ENCODE measurements around the gene CNOT8.
A peak's percentile ranks its signal among the peaks of the same experiment; 100 is the strongest.

Gene CNOT8

DNA sequence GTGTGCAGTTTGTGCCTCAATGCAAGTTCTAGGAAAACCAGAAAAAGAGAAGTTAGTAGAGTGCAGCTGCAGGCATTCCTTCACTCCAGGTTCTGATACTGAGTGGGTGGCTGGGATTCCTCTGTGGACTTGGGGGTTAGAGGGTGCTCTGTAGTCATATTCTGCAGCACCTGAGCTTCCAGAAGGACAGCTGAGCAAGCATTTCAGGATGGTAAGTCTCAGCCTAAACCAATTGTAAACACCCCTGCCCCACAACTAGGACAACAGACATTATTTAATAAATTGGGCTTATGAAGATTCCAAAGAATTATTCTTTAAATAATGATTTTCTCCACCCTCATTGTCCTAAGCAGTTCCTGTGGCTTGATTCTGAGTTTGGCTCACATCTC lies 17.2 kb upstream of the CNOT8 start:
- H3K4me1 ChIP-seq (ENCODE audit: insufficient read depth, low read length): no peaks in the 10 kb centered on the region
- H3K9me3 ChIP-seq (ENCODE audit: low read length): no peaks in the 10 kb centered on the region
- H3K4me3 ChIP-seq (ENCODE audit: low read length): no peak overlapping the region
- no peaks in the 10 kb centered on the region for H3K36me3 ChIP-seq (ENCODE audit: insufficient read depth, low read length)
- H2AFZ ChIP-seq (ENCODE audit: low read depth, low read length): no peak overlapping the region
- no peaks in the 10 kb centered on the region for H3K27me3 ChIP-seq (ENCODE audit: insufficient read depth, low read length)

DNA sequence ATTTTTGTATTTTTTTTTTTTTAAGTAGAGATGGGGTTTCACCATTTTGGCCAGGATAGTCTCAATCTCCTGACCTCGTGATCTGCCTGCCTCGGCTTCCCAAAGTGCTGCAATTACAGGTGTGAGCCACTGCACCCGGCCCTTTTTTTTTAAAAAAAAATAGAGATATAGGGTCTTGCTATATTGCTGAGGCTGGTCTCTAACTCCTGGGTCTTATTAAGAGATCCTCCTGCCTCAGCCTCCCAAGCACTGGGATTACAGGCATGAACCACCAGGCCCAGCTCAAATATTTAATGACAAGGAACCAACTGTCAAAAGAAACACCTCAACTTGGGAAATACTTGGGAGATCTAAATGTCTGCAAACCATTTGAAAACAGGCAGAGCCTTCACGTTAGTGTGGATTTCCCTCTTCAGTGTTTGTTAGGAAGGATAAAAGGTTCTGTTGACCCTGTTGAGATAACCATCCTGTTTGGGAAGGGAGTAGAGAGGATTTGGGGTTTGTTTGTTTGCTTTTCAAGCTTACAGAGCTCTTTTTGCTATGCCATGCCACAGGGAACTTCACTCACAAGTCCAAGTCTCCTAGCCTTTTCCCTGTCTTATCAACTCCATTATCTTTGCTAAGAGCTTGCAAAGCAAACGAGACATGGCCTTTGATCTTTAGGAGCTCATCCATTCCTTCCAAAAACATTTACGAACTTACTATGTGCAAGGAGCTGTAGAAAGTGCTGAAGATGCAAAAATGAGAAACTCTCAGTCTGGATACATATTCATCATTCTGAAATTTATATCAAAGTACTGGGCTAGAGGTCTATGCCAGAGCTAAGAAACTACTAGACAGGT lies 15.5 kb upstream of the CNOT8 start:
- H3K9me3 ChIP-seq (ENCODE audit: low read length): no peaks in the 10 kb centered on the region
- no peaks in the 10 kb centered on the region for H3K4me1 ChIP-seq (ENCODE audit: insufficient read depth, low read length)
- no peak overlapping the region for H3K4me3 ChIP-seq (ENCODE audit: low read length)
- H3K36me3 ChIP-seq (ENCODE audit: insufficient read depth, low read length): no peaks in the 10 kb centered on the region
- no peaks in the 10 kb centered on the region for H3K27me3 ChIP-seq (ENCODE audit: insufficient read depth, low read length)
- H2AFZ ChIP-seq (ENCODE audit: low read depth, low read length): no peak overlapping the region

DNA sequence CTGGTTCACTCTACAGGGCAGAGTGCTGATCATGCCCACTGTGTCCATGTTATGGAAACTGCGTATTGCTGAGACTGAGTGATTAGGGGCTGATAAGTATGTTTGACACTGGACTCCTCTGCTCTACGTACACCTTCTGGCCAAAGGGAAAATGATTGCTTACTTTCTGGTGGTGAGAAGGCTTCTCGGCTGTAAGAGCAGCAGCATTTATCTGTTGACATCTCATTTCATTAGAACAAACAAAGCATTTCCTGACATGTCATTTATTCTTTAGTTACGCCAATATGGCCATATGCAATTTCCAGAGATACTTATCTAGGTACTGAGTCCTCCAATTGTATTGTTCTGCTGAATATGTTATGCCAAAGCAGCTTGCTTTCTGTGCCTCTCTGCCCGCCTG lies 13.6 kb upstream of the CNOT8 start:
- H3K4me3 ChIP-seq (ENCODE audit: low read length): no peak overlapping the region
- no peaks in the 10 kb centered on the region for H3K9me3 ChIP-seq (ENCODE audit: low read length)
- H3K36me3 ChIP-seq (ENCODE audit: insufficient read depth, low read length): no peaks in the 10 kb centered on the region
- H3K27me3 ChIP-seq (ENCODE audit: insufficient read depth, low read length): no peaks in the 10 kb centered on the region
- H3K4me1 ChIP-seq (ENCODE audit: insufficient read depth, low read length): no peaks in the 10 kb centered on the region
- no peak overlapping the region for H2AFZ ChIP-seq (ENCODE audit: low read depth, low read length)

DNA sequence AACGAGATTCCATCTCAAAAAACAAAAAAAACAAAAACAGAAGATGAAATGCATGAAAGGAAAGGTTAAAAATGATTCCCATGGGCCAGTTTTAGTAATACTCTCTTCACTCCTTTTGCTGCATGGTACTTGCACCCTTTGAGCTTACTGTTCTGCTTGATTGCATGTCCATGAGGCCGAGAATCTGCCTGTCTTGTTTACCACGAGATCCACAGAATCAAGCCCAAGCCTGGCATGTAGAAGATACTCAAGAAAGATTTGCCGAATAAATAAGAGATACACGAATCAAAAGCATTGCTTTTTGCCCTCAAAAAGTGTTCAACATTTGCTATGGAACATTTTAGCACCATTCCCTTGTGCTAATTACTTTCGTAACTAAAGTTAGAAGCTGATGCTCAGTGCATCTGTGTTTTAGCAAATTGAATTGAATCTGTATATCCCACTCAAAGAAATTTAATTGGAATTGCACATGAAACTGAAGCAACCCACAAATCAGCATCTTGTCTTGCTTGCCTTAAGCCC lies 9.1 kb upstream of the CNOT8 start:
- Histone ChIP-seq H3K9me3 (ENCODE audit: low read length) (no peaks in the 10 kb centered on the region), H3K4me3 (ENCODE audit: low read length) (peak overlapping the region; percentile 45), H2AFZ (ENCODE audit: low read depth, low read length) (no peak overlapping the region), H3K36me3 (ENCODE audit: insufficient read depth, low read length) (no peaks in the 10 kb centered on the region), H3K27me3 (ENCODE audit: insufficient read depth, low read length) (no peaks in the 10 kb centered on the region), H3K4me1 (ENCODE audit: insufficient read depth, low read length) (peaks cover 14% of the 10 kb centered on the region)

DNA sequence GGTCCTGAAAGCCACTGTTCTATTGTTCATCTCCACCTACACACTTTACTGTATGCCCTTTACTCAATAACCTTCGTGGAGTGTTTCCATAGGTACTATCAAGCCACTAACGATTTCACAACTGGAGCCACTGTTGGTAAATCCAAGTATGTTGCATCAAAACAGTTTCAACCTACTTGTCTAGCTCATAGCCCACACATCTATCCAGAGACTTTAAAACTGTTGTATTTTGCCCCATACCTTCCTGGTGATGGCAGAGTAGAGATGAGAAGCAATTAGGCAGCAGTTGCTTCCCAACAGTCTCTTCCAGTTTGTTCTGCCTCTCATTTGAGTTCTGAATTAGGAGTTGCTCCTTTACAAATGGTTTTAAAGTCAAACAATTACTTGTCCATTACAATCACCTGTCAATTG lies 8.6 kb upstream of the CNOT8 start:
- Histone ChIP-seq H3K9me3 (ENCODE audit: low read length) (no peaks in the 10 kb centered on the region), H3K4me1 (ENCODE audit: insufficient read depth, low read length) (peaks cover 14% of the 10 kb centered on the region), H3K4me3 (ENCODE audit: low read length) (peak overlapping the region; percentile 45), H2AFZ (ENCODE audit: low read depth, low read length) (no peak overlapping the region), H3K36me3 (ENCODE audit: insufficient read depth, low read length) (no peaks in the 10 kb centered on the region), H3K27me3 (ENCODE audit: insufficient read depth, low read length) (no peaks in the 10 kb centered on the region)

DNA sequence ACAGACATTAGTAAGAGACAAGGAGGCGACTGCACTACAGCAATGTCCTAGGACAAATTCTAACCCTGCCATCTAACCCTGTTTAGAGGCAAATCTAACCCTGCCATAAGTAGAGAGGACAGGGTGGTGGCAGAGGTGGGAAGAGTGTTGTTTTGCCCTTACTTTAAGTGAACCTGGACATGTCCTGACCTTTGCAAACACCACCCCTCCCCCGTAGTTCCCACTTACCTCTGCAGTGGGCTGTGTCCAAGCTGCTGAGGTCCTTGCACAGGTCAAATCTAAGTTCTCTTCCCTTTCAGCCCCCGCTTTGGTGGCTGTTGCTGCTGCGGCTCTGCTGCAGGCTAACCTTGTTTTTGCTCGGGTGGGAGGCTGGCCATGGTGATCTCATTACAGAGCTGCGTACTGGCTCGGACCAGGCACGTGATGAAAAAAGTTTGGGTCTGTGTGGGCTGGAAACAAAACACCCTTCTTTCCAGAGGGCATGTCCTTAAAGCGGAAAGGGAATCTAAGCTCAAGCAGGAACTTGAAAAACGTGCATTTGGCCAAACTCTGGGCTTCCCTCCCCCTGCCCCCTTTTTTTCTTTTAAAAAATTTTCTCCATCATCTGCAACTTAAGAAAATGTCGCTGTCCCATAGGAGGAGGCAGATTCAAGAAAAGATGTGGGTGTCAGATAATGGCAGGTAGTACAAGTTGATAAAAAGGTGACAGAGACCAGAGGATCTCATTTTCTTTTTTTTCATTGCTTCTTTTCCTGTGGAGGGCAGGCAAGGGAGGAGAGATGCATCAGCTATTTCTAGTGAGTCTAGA lies 8.0 kb upstream of the CNOT8 start, which contains the start of gene FAXDC2:
Gene FAXDC2, minus strand, starts transcription at position 349 of the 808 bp plus-strand sequence. CDS start 12,425 bp downstream, outside the sequence.
- H3K27me3 ChIP-seq (ENCODE audit: insufficient read depth, low read length): no peaks in the 10 kb centered on the region
- H2AFZ ChIP-seq (ENCODE audit: low read depth, low read length): peak within 1 kb of the TSS; percentile 59
- peak within 1 kb of the TSS; percentile 45 for H3K4me3 ChIP-seq (ENCODE audit: low read length)
- no peaks in the 10 kb centered on the region for H3K36me3 ChIP-seq (ENCODE audit: insufficient read depth, low read length)
- peaks cover 14% of the 10 kb centered on the region for H3K4me1 ChIP-seq (ENCODE audit: insufficient read depth, low read length)
- H3K9me3 ChIP-seq (ENCODE audit: low read length): no peaks in the 10 kb centered on the region

DNA sequence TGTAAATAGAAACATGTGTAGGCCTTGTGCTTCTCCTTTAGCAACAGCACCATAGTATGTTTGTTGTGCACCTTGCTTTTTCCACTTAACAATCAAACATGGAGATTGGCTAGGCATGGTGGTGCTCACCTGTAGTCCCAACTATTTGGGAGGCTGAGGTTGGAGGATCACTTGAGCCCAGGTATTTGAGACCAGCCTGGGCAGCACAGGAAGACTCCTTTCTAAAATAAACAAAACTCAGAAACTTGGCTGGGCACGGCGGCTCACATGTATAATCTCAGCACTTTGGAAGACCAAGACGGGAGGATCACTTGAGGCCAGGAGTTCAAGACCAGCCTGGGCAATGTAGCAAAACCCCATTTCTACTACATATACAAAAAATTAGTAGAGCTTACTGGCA lies 7.1 kb upstream of the CNOT8 start:
- Histone ChIP-seq H3K4me3 (ENCODE audit: low read length) (peak overlapping the region; percentile 45), H3K27me3 (ENCODE audit: insufficient read depth, low read length) (no peaks in the 10 kb centered on the region), H2AFZ (ENCODE audit: low read depth, low read length) (peak overlapping the region; percentile 59), H3K36me3 (ENCODE audit: insufficient read depth, low read length) (no peaks in the 10 kb centered on the region), H3K4me1 (ENCODE audit: insufficient read depth, low read length) (peaks cover 14% of the 10 kb centered on the region), H3K9me3 (ENCODE audit: low read length) (no peaks in the 10 kb centered on the region)

DNA sequence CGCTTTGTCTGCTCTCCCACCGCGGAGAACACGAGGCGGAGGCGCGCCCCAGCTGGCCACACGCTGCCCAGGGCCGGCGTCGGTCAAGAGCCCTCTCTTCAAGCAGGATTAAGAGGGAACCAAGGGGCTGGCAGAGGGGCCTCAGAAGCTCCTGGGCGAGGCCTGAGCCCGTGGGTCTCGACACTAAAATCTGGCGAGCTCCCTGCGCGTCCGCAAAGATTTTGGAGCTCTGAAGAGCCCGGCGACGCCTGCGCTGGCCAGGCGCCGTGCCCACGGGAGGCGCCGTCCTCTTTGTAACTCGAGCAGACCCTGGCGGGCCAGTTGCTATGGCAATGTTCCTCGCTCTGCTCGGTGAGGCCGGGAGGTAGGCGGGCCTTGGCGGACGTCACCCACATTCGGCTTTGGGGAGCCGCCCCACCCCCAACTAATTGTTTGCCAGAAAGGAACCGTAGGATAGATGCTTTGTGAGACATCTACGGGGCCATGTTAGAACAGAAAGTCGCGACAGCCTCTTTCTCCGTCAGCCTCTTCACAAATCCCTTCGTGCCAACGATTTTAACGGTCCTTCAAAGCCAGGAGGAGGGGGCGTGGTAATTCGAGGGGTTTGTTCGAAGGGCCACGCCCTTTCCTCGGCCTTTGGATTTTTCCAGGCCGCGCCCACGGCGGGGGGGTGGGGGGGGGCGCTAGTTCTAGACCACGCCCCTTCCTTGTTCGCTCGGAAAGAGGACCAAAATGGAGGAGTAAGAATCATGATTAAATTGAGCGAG lies 714 bp upstream of the CNOT8 start:
- peak overlapping the region; percentile 14 for H2AFZ ChIP-seq (ENCODE audit: low read depth, low read length)
- H3K27me3 ChIP-seq (ENCODE audit: insufficient read depth, low read length): no peaks in the 10 kb centered on the region
- peaks cover 2% of the 10 kb centered on the region for H3K36me3 ChIP-seq (ENCODE audit: insufficient read depth, low read length)
- no peaks in the 10 kb centered on the region for H3K9me3 ChIP-seq (ENCODE audit: low read length)
- peak overlapping the region; percentile 94 for H3K4me3 ChIP-seq (ENCODE audit: low read length)
- peaks cover 21% of the 10 kb centered on the region for H3K4me1 ChIP-seq (ENCODE audit: insufficient read depth, low read length)

DNA sequence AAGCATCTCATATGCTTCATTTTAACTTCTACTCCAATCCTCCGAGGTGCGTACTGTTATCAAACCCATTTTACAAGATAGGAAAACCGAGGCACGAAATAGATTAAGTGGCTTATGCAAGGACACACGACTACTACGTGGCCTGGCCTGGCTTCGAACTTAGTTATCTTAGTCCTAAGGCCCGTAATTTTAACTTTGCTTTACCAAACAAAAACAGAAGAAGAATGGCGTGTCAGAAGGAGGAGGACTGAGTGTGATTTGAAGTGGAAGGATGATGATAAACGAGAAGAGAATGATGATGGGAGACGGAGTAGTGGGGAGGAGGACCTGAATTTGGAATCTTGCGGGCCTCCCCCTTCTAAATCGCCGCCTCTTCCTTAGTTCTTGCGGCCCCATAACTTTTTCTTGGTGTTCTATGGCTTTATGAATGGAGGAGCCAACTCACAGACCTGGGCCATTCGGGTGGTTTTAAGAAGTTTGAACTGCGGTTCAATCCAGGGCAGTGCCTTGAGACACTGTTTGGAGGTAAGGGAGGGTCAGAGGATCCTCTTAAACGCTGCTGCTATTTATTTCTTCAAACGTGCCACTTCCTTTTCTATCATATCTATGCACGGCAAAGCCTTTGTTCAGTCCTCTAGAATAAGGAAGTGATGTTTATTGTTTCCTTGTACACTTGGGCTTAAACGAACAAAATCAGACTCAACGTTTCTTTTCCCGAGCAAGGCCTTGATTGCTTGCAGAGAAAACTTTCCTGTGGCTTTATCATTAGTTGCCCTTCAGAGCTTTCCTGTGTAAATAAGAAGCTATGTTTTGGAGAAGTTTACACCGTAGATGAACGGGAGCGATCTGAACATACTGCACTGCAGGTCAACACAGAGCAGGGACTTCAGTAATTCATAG lies 795 bp downstream of the CNOT8 start:
- no peak overlapping the region for H2AFZ ChIP-seq (ENCODE audit: low read depth, low read length)
- no peaks in the 10 kb centered on the region for H3K9me3 ChIP-seq (ENCODE audit: low read length)
- peaks cover 21% of the 10 kb centered on the region for H3K4me1 ChIP-seq (ENCODE audit: insufficient read depth, low read length)
- no peaks in the 10 kb centered on the region for H3K27me3 ChIP-seq (ENCODE audit: insufficient read depth, low read length)
- peak overlapping the region; percentile 94 for H3K4me3 ChIP-seq (ENCODE audit: low read length)
- H3K36me3 ChIP-seq (ENCODE audit: insufficient read depth, low read length): peaks cover 14% of the 10 kb centered on the region

DNA sequence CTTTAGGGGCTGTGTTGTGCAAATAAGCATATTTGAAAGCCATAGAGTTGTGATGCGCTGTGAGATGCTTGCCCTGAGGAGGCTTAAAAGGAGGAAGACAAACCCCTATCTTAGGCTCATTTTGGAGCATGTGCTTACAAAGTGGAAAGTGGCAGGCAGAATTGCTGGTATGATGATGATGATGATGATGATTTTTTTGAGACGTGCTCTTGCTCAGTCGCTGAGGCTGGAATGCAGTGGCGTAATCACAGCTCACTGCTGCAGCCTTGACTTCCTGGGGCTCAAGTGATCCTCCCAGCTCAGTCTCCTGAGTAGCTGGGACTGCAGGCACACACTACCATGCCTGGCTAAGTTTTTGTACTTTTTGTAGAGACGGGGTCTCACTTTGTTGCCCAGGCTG lies 1.7 kb downstream of the CNOT8 start:
- Histone ChIP-seq H3K9me3 (ENCODE audit: low read length) (no peaks in the 10 kb centered on the region), H3K4me1 (ENCODE audit: insufficient read depth, low read length) (peaks cover 21% of the 10 kb centered on the region), H3K27me3 (ENCODE audit: insufficient read depth, low read length) (no peaks in the 10 kb centered on the region), H3K36me3 (ENCODE audit: insufficient read depth, low read length) (peaks cover 21% of the 10 kb centered on the region), H2AFZ (ENCODE audit: low read depth, low read length) (no peak overlapping the region), H3K4me3 (ENCODE audit: low read length) (peak overlapping the region; percentile 94)

DNA sequence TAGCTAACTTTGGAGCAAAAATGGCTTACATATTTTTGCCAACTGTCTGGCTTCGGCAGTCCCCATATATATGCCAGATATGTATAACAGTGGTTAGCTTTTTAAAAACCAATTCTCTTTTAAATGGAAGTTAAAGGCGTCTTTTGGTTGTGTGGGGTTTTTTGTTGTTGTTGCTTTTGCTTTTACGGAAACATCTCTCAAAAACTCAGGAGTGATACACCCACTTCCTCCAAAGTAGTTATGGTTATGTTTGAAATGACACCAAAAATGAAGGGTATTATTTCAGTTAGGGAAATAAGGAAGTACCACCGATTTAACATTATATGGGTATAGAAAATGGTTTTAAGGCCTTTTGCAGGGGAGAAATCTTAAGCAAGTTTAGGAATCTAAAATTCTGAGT lies 2.3 kb downstream of the CNOT8 start:
- Histone ChIP-seq H3K27me3 (ENCODE audit: insufficient read depth, low read length) (no peaks in the 10 kb centered on the region), H3K4me3 (ENCODE audit: low read length) (peak overlapping the region; percentile 94), H2AFZ (ENCODE audit: low read depth, low read length) (no peak overlapping the region)

DNA sequence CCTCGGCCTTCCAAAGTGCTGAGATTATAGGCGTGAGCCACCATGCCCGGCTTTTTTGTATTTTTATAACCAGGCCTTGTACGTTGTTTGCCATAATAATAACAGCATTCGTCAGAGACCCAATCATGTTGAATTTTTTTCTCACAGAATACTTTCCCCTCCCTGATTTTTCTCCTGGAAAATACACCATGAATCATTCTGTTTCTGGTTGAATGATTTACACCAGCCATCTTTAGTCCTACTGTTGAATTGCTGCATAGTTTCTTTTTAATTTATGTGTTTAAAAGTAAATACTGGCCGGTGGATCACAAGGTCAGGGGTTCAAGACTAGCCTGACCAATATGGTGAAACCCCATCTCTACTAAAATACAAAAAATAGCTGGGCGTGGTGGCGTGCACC lies 3.5 kb downstream of the CNOT8 start:
- no peak overlapping the region for H2AFZ ChIP-seq (ENCODE audit: low read depth, low read length)
- peaks cover 18% of the 10 kb centered on the region for H3K4me1 ChIP-seq (ENCODE audit: insufficient read depth, low read length)
- H3K4me3 ChIP-seq (ENCODE audit: low read length): no peak overlapping the region
- peaks cover 40% of the 10 kb centered on the region for H3K36me3 ChIP-seq (ENCODE audit: insufficient read depth, low read length)
- no peaks in the 10 kb centered on the region for H3K9me3 ChIP-seq (ENCODE audit: low read length)
- H3K27me3 ChIP-seq (ENCODE audit: insufficient read depth, low read length): no peaks in the 10 kb centered on the region

More for the DNA sequence above, 2.3 kb downstream of the CNOT8 start:
- Histone ChIP-seq H3K9me3 (ENCODE audit: low read length) (no peaks in the 10 kb centered on the region), H3K36me3 (ENCODE audit: insufficient read depth, low read length) (peaks cover 28% of the 10 kb centered on the region), H3K4me1 (ENCODE audit: insufficient read depth, low read length) (peaks cover 21% of the 10 kb centered on the region)
